OCI-LY1 (cell line): Measurements from ENCODE around the gene BMF.

ENCODE experiments used
- H2AFZ ChIP-seq: fragments of 200-600 bp; sonication (generic), shearing (Covaris generic); 2 replicates; pipeline ENCODE4 v1.6.0; 2014; ENCODE audit warnings: antibody characterized with exemption, mild to moderate bottlenecking, low read length
- H3F3A ChIP-seq: fragments of 200-600 bp; sonication (generic), shearing (Covaris generic); 2 replicates; pipeline ENCODE4 v1.6.0; 2014; ENCODE audit warnings: mild to moderate bottlenecking, antibody characterized with exemption, low read length, moderate library complexity; ENCODE audit not compliant: insufficient read depth
- H3K27ac ChIP-seq: fragments of 200-600 bp; sonication (generic); 2 replicates; pipeline ENCODE4 v1.5.1; 2014; ENCODE audit warnings: low read length, mixed run types, mild to moderate bottlenecking, low read depth; ENCODE audit not compliant: poor library complexity, severe bottlenecking
- H3K27me3 ChIP-seq: fragments of 200-600 bp; sonication (generic); 2 replicates; pipeline ENCODE4 v1.6.0; 2014; ENCODE audit warnings: antibody characterized with exemption, mild to moderate bottlenecking, low read length, moderate library complexity; ENCODE audit not compliant: insufficient read depth
- H3K36me3 ChIP-seq: fragments of 200-600 bp; sonication (generic); 2 replicates; pipeline ENCODE4 v1.6.1; 2014; ENCODE audit warnings: mild to moderate bottlenecking, antibody characterized with exemption, low read length, moderate library complexity, mixed read lengths; ENCODE audit not compliant: insufficient read depth
- H3K4me1 ChIP-seq: fragments of 200-600 bp; sonication (generic); 2 replicates; pipeline ENCODE4 v1.5.1; 2014; ENCODE audit warnings: mild to moderate bottlenecking, low read length, moderate library complexity; ENCODE audit not compliant: insufficient read depth, severe bottlenecking
- H3K4me2 ChIP-seq: fragments of 200-600 bp; sonication (generic), shearing (Covaris generic); 2 replicates; pipeline ENCODE4 v1.6.1; 2014; ENCODE audit warnings: low read length
- H3K4me3 ChIP-seq: fragments of 200-600 bp; sonication (generic); 2 replicates; pipeline ENCODE4 v1.5.1; 2014; ENCODE audit warnings: low read length, low read depth, mild to moderate bottlenecking, mixed read lengths; ENCODE audit not compliant: poor library complexity, severe bottlenecking
- H3K79me2 ChIP-seq: fragments of 200-600 bp; shearing (Covaris generic); 2 replicates; pipeline ENCODE4 v1.6.1; 2016; ENCODE audit warnings: mixed run types, low read length, mixed read lengths; ENCODE audit not compliant: insufficient read depth
- H3K9ac ChIP-seq: fragments of 200-600 bp; sonication (generic), shearing (Covaris generic); 2 replicates; pipeline ENCODE4 v1.6.1; 2014; ENCODE audit warnings: mild to moderate bottlenecking, low read length, mixed read lengths
- H3K9me2 ChIP-seq: fragments of 200-600 bp; sonication (generic), shearing (Covaris generic); 2 replicates; pipeline ENCODE4 v1.6.1; 2014; ENCODE audit warnings: low read depth, mild to moderate bottlenecking, low read length, mixed read lengths
- H3K9me3 ChIP-seq: fragments of 200-600 bp; shearing (Covaris generic); 2 replicates; pipeline ENCODE4 v1.6.1; 2014; ENCODE audit warnings: low read length, mixed read lengths
- H4K20me1 ChIP-seq: fragments of 200-600 bp; sonication (generic), shearing (Covaris generic); 2 replicates; pipeline ENCODE4 v1.6.0; 2016; ENCODE audit warnings: mild to moderate bottlenecking, low read length; ENCODE audit not compliant: insufficient read depth
- CTCF ChIP-seq: fragments of 200-600 bp; sonication (generic), shearing (Covaris generic); IDR thresholded peaks from 2 replicates; pipeline ENCODE4 v1.5.1; 2017; ENCODE audit warnings: mild to moderate bottlenecking, antibody characterized with exemption, low read length, moderate library complexity, mixed read lengths
- EZH2 ChIP-seq: fragments of 200-600 bp; sonication (generic), shearing (Covaris generic); IDR thresholded peaks from 2 replicates; pipeline ENCODE4 v1.8.0; 2017; ENCODE audit warnings: borderline replicate concordance, mixed run types, mild to moderate bottlenecking, antibody characterized with exemption, low read length, moderate library complexity, mixed read lengths

BMF gene

DNA sequence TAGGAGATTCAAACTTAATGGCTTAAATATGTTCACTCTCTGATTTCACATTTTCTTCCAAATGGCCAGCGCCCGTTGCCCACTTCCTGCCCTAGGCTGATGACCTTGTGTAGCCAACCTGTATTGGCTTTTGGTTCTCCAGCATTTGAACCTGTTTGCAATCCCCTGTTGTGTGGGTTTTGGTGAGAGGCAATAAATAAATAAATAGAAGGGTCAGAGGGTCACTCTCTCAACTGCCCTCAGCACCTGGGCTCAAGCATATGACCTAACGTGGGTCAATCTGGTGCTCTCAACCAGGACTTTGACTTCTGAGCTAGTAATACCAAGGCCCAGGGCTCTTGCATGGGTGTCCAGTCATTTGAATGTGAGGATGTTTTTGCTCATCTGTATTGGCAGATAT is 67.9 kb downstream of the BMF start:
- Histone ChIP-seq H3K79me2 (peaks cover 13% of the 10 kb centered on the region), H3K4me2 (peak overlapping the region; percentile 88; the same call in 1 of the 2 replicates), H3F3A (no peaks in the 10 kb centered on the region), H3K9me3 (no peaks in the 10 kb centered on the region), H3K36me3 (peaks cover 19% of the 10 kb centered on the region), H3K27me3 (no peaks in the 10 kb centered on the region), H3K27ac (peak overlapping the region; percentile 39), H3K4me3 (peak overlapping the region; percentile 79), H3K4me1 (peaks cover 52% of the 10 kb centered on the region), H2AFZ (no peak overlapping the region), H4K20me1 (no peaks in the 10 kb centered on the region), H3K9ac (no peak overlapping the region; the same call in 1 of the 2 replicates), H3K9me2 (no peaks in the 10 kb centered on the region)
- TF ChIP-seq EZH2: no peak
- TF ChIP-seq CTCF: no peak

- Histone ChIP-seq H3K9me2 (no peaks in the 10 kb centered on the region), H3F3A (no peaks in the 10 kb centered on the region), H3K4me3 (peak overlapping the region; percentile 79), H3K4me1 (peaks cover 47% of the 10 kb centered on the region), H3K27me3 (no peaks in the 10 kb centered on the region), H3K9ac (peak overlapping the region; percentile 45; the same call in 1 of the 2 replicates), H3K4me2 (peak overlapping the region; percentile 88), H2AFZ (no peak overlapping the region), H3K36me3 (peaks cover 24% of the 10 kb centered on the region), H4K20me1 (no peaks in the 10 kb centered on the region), H3K27ac (peak overlapping the region; percentile 39), H3K79me2 (peaks cover 13% of the 10 kb centered on the region), H3K9me3 (no peaks in the 10 kb centered on the region)
- TF ChIP-seq EZH2 (no peak), CTCF (no peak)
Observed at GRCh38 chr15:40040293-40040635, 68.4 kb downstream of the BMF start.

GRCh38 chr15:40038638-40039543 is 69.8 kb downstream of the BMF start, which contains the start of gene SRP14:
SRP14 (minus strand) TSS chr15:40039181; CDS start chr15:40039116, 65 bp downstream.
- H3K9me2 ChIP-seq: no peaks in the 10 kb centered on the region
- H3K27me3 ChIP-seq: no peaks in the 10 kb centered on the region
- no peaks in the 10 kb centered on the region for H4K20me1 ChIP-seq
- no peaks in the 10 kb centered on the region for H3K9me3 ChIP-seq
- H3K4me3 ChIP-seq: peak within 1 kb of the TSS; percentile 79
- H3K36me3 ChIP-seq: peaks cover 37% of the 10 kb centered on the region
- H3K4me2 ChIP-seq: peak within 1 kb of the TSS; percentile 88
- no peak for TF ChIP-seq CTCF
- no peak for TF ChIP-seq EZH2
- peaks cover 13% of the 10 kb centered on the region for H3K79me2 ChIP-seq
- peaks cover 33% of the 10 kb centered on the region for H3K4me1 ChIP-seq
- no peaks in the 10 kb centered on the region for H3F3A ChIP-seq
- peak within 1 kb of the TSS; percentile 61 for H3K27ac ChIP-seq
- H3K9ac ChIP-seq: peak within 1 kb of the TSS; percentile 88
- no peak within 1 kb of the TSS for H2AFZ ChIP-seq
